Ramos (cell line): ENCODE measurements around the gene MAGEA8.
"Not testable (repeated sequence)": the region's sequence is repeated elsewhere in the genome, so short reads cannot be mapped to it uniquely, and the experiment has no call there.

Experiments
- in situ Hi-C: fragments of 300-500 bp; cut with MboI; formaldehyde crosslinking; loops from one replicate; pipeline ENCODE4 v1.14.3; 2022; ENCODE audit warnings: low sequenced_read_pairs; ENCODE audit not compliant: unreplicated experiment

The MAGEA8 gene

GRCh38 chrX:149903889-149904748, 23.1 kb downstream of the MAGEA8 start:
- in situ Hi-C loops, result no loop called here

GRCh38 chrX:149908308-149908707, 27.3 kb downstream of the MAGEA8 start:
- in situ Hi-C loops, result no loop called here

- in situ Hi-C loops, result no loop called here
These were observed 27.7 kb downstream of the MAGEA8 start for GRCh38 chrX:149908727-149909126.

GRCh38 chrX:149909324-149910177, 28.6 kb downstream of the MAGEA8 start:
- in situ Hi-C loops, result no loop called here

- in situ Hi-C loops, result no loop called here
These were observed 29.3 kb downstream of the MAGEA8 start for GRCh38 chrX:149910178-149910695.

- in situ Hi-C loops, result no loop called here
These were observed 35.9 kb downstream of the MAGEA8 start for GRCh38 chrX:149916745-149917392.

GRCh38 chrX:149923836-149924235, 42.9 kb downstream of the MAGEA8 start:
- in situ Hi-C loops, result not testable (repeated sequence)

GRCh38 chrX:149924434-149924833, 43.5 kb downstream of the MAGEA8 start:
- in situ Hi-C loops, result not testable (repeated sequence)

GRCh38 chrX:149927245-149927963, 46.4 kb downstream of the MAGEA8 start:
- in situ Hi-C loops, result not testable (repeated sequence)

GRCh38 chrX:149927964-149928258, 46.9 kb downstream of the MAGEA8 start:
- in situ Hi-C loops, result not testable (repeated sequence)

GRCh38 chrX:149928635-149929034, 47.7 kb downstream of the MAGEA8 start:
- in situ Hi-C loops, result not testable (repeated sequence)

GRCh38 chrX:149929400-149929799, 48.4 kb downstream of the MAGEA8 start, which contains the start of gene HSFX4:
HSFX4 (plus strand) TSS chrX:149929573; CDS start chrX:149929645, 72 bp downstream.
- in situ Hi-C loops, result not testable (repeated sequence)

GRCh38 chrX:149931355-149931754, 50.4 kb downstream of the MAGEA8 start:
- in situ Hi-C loops, result not testable (repeated sequence)

- in situ Hi-C loops, result not testable (repeated sequence)
These were observed 51.2 kb downstream of the MAGEA8 start for GRCh38 chrX:149932150-149932549.

- in situ Hi-C loops, result not testable (repeated sequence)
These were observed 52.0 kb downstream of the MAGEA8 start for GRCh38 chrX:149932970-149933369.

GRCh38 chrX:149933547-149933946, 52.6 kb downstream of the MAGEA8 start:
- in situ Hi-C loops, result not testable (repeated sequence)
